Chondrocyte (in vitro differentiated cells): Measurements from ENCODE around the gene ALDH1A3. TPM values are rescaled to one million over a fixed set of nuclear protein-coding genes. Genes with fewer than 3 reads are reported as not detected.
A peak's percentile ranks its signal among the peaks of the same experiment; 100 is the strongest.

Source experiments
- DNase-seq: peaks from one replicate; pipeline ENCODE4 v3.0.0; 2021; ENCODE audit warnings: mixed read lengths, low spot score
- H3K27ac Mint-ChIP-seq: one replicate; pipeline ENCODE4 v1.8.0; 2021; ENCODE audit warnings: mild to moderate bottlenecking, moderate library complexity, mixed read lengths; ENCODE audit not compliant: unreplicated experiment
- H3K27me3 Mint-ChIP-seq: 2 replicates; pipeline ENCODE4 v1.8.0; 2021; ENCODE audit warnings: low read depth, mixed read lengths
- H3K36me3 Mint-ChIP-seq: 2 replicates; pipeline ENCODE4 v1.8.0; 2021; ENCODE audit warnings: low read depth, mixed read lengths
- H3K4me1 Mint-ChIP-seq: 2 replicates; pipeline ENCODE4 v1.8.0; 2021; ENCODE audit warnings: low read depth, mild to moderate bottlenecking, mixed read lengths
- H3K4me3 Mint-ChIP-seq: one replicate; pipeline ENCODE4 v1.8.0; 2021; ENCODE audit warnings: mild to moderate bottlenecking, moderate library complexity, mixed read lengths; ENCODE audit not compliant: unreplicated experiment
- H3K9me3 Mint-ChIP-seq: 2 replicates; pipeline ENCODE4 v1.8.0; 2021; ENCODE audit warnings: low read depth, mixed read lengths
- total RNA-seq: library from RNA; stranded (reverse); gene quantifications from 3 replicates; pipeline ENCODE4 v1.2.1, GENCODE V29; 2021
- TF ChIP-seq, protein P1 (sequence below): fragments of 200-600 bp; sonication (generic); IDR thresholded peaks from 2 replicates; pipeline ENCODE4 v1.5.0; 2021; ENCODE audit warnings: antibody characterized with exemption, mild to moderate bottlenecking, moderate library complexity

The ALDH1A3 gene
- total RNA-seq, 1 donor from 2014 or later: 0.55 TPM

DNA sequence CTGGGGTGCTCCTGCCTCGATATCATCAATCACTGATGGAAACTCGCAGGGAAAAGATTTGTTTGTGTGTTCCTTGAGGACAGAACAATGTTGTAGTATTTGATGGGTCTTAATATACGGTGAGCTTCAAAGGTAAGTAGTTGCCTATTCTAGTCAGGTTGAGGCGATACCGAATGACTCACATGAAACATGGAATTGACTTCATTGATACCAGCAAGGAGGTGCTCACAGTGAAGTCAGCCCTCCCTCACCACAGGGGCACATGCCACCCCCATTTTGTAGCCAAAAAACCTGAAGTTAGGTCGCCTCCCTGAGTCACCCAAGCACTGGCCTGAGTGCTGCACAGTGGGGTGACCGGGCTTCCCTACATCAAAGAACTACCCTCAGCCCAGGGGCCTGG lies 3.7 kb upstream of the ALDH1A3 start:
- H3K4me1 Mint-ChIP-seq: peaks cover 12% of the 10 kb centered on the region
- peaks cover 2% of the 10 kb centered on the region for H3K36me3 Mint-ChIP-seq
- H3K27me3 Mint-ChIP-seq: peaks cover 26% of the 10 kb centered on the region
- TF ChIP-seq, protein P1, sequence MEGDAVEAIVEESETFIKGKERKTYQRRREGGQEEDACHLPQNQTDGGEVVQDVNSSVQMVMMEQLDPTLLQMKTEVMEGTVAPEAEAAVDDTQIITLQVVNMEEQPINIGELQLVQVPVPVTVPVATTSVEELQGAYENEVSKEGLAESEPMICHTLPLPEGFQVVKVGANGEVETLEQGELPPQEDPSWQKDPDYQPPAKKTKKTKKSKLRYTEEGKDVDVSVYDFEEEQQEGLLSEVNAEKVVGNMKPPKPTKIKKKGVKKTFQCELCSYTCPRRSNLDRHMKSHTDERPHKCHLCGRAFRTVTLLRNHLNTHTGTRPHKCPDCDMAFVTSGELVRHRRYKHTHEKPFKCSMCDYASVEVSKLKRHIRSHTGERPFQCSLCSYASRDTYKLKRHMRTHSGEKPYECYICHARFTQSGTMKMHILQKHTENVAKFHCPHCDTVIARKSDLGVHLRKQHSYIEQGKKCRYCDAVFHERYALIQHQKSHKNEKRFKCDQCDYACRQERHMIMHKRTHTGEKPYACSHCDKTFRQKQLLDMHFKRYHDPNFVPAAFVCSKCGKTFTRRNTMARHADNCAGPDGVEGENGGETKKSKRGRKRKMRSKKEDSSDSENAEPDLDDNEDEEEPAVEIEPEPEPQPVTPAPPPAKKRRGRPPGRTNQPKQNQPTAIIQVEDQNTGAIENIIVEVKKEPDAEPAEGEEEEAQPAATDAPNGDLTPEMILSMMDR: no peak
- no peak for DNase-seq
- no peak overlapping the region for H3K27ac Mint-ChIP-seq
- H3K9me3 Mint-ChIP-seq: no peaks in the 10 kb centered on the region
- no peak overlapping the region for H3K4me3 Mint-ChIP-seq

DNA sequence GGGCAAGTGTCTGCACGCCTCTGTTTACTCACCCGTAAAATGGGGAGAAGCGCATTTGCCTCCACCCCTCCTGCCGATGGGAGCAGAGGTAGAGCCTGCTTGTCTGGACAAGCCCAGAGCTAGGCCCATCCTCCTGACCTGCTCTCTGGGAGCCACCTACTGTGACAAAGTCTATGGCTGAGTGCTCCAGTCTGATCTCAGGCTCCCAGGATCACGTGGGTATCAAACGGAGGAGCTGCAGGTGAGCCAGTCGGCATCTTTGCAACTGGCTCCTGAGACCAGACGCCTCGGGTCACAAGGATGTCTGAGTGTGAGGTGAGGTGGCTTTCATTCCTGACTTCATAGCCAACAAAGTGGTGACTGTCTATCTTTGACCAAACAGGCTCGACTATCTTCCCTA lies 2.1 kb upstream of the ALDH1A3 start:
- H3K36me3 Mint-ChIP-seq: peaks cover 2% of the 10 kb centered on the region
- no peak overlapping the region for H3K4me3 Mint-ChIP-seq
- TF ChIP-seq, protein P1: no peak
- peaks cover 41% of the 10 kb centered on the region for H3K27me3 Mint-ChIP-seq
- no peak overlapping the region for H3K27ac Mint-ChIP-seq
- H3K9me3 Mint-ChIP-seq: no peaks in the 10 kb centered on the region
- DNase-seq: no peak
- peaks cover 12% of the 10 kb centered on the region for H3K4me1 Mint-ChIP-seq

DNA sequence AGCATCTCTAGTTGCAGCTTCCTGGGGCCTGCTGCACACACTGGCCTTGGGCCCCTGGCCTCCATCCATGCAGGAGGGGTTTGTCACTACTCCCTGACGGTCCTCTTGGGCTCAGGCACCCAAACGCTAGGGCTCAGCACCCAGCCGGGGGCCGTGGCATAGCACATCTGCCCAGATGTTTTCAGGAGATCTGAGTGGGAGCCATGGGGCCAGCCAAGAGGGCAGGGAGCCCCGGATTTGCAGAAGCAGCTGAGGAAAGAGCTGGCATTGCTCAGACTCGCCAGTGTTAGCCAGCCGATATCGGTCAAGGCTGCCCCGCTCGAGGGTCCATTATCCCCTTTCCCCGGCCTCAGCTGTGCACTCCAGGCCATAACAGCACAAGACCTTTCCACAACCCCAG lies 1.5 kb upstream of the ALDH1A3 start:
- no peak for DNase-seq
- Mint-ChIP-seq H3K4me3 (no peak overlapping the region), H3K27me3 (peaks cover 46% of the 10 kb centered on the region), H3K9me3 (no peaks in the 10 kb centered on the region), H3K27ac (no peak overlapping the region), H3K4me1 (peaks cover 12% of the 10 kb centered on the region), H3K36me3 (peaks cover 2% of the 10 kb centered on the region)
- TF ChIP-seq, protein P1: no peak

DNA sequence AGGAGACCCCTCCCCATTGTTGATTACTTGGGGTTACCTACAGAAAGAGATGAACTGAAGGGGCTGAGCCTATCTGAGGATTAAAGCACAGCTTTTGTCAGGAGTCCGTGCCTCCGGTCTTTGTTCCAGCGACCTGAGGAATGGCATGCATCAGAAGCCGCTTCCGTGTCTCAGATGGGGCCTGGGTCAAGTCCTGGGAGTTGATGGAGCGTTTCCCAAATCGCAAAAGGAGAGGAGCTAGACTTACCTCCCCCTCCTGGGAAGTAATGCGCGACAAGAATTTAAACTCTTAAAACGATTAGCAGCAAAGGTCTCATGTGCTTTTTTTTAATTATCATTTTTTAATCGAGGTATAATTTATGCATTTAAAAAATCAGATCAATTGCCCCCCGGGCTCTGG lies 983 bp upstream of the ALDH1A3 start:
- no peak for DNase-seq
- Mint-ChIP-seq H3K27ac (no peak overlapping the region), H3K4me1 (peaks cover 12% of the 10 kb centered on the region), H3K9me3 (no peaks in the 10 kb centered on the region), H3K36me3 (peaks cover 2% of the 10 kb centered on the region), H3K27me3 (peaks cover 48% of the 10 kb centered on the region), H3K4me3 (peak overlapping the region; percentile 67)
- TF ChIP-seq, protein P1: no peak

DNA sequence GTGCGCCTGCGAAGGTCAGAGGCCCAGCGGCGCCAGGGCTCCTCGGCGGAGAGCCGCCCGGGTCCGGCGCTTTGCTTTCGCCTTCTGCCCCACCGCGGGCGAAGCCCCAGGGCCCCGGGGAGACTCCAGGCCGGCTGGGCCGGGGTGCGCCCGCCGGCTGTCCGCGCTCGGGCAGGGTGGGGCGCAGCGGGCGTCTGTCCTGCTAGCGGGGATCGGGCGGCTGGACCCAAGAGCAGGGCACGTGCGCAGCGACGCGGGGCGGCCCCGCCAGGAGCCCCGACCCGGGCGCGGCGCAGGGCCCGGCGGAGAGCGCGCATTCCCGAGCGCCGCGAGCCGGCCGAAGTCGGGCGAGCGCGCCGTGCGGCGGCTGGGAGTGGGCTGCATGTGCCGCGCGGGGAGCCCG lies 569 bp upstream of the ALDH1A3 start:
- Mint-ChIP-seq H3K27me3 (peaks cover 50% of the 10 kb centered on the region), H3K4me3 (peak overlapping the region; percentile 67), H3K36me3 (peaks cover 2% of the 10 kb centered on the region), H3K9me3 (no peaks in the 10 kb centered on the region), H3K27ac (no peak overlapping the region), H3K4me1 (peaks cover 12% of the 10 kb centered on the region)
- no peak for DNase-seq
- TF ChIP-seq, protein P1: no peak
